K562 (cell line): ENCODE results near the gene CCDC106. TPM values are rescaled to one million over a fixed set of nuclear protein-coding genes. Genes with fewer than 3 reads are reported as not detected.

ENCODE experiments used
- ATAC-seq: fragments of 200-7000 bp; cut with Tn5 transposase; 3 replicates; pipeline ENCODE4 v1.9.1; 2020; ENCODE audit warnings: moderate library complexity
- Bru-seq: library from RNA; stranded (reverse); fragments of 400-500 nt; gene quantifications from one replicate; lab custom pipeline; 2021; lab: Mats Ljungman, UMichigan
- BruChase-seq, 2 experiments: library from RNA; stranded (reverse); fragments of 400-500 nt; gene quantifications; one replicate each; lab custom pipeline; 2021; lab: Mats Ljungman, UMichigan
- BruUV-seq: library from RNA; stranded (reverse); fragments of 400-500 nt; replicated peaks from 2 replicates; lab custom pipeline; 2021; lab: Mats Ljungman, UMichigan
- CTCF ChIA-PET: fragments of 300-600 bp; formaldehyde crosslinking; extraction: SDS; loops from one replicate; lab custom pipeline; 2021; ENCODE audit warnings: low intra/inter-chr PET ratio; lab: Yijun Ruan, JAX
- POLR2A ChIA-PET: fragments of 300-600, 350-650 bp; sonication (Branson Sonifier 250); formaldehyde crosslinking; extraction: SDS; loops from one replicate; lab custom pipeline; 2021; ENCODE audit warnings: antibody characterized with exemption, inconsistent platforms; lab: Yijun Ruan, JAX
- DNase-seq, 4 experiments: peaks; one replicate each; pipeline versions ENCODE4 v3.0.0 to v3.0.0-alpha.2; 2011 to 2018; ENCODE audit warnings: low spot score in 3 of 4, mixed read lengths in 3 of 4; ENCODE audit errors: extremely low read depth in 1 of 4
- FAIRE-seq: peaks from 2 replicates; lab custom pipeline; 2011; peaks lifted over from hg19 to GRCh38; lab: Jason Lieb, UNC
- H2AFZ ChIP-seq: 2 replicates; pipeline ENCODE4 v1.6.0; 2011; ENCODE audit warnings: low read depth, low read length, control low read depth, inconsistent platforms
- H3K27ac ChIP-seq: fragments of 200-600 bp; 3 replicates; pipeline ENCODE4 v1.8.0; 2011; ENCODE audit warnings: low read depth, mild to moderate bottlenecking, control low read depth, inconsistent platforms, low read length, moderate library complexity, mixed read lengths; ENCODE audit errors: extremely low read depth
- H3K27me3 ChIP-seq, 2 experiments: fragments of 300-600 bp in 1 of 2; 2 replicates in 1 of 2; 3 replicates in 1 of 2; pipeline versions ENCODE4 v1.6.0 to v1.8.0; 2011; ENCODE audit warnings: inconsistent platforms in 2 of 2, low read length in 2 of 2, mild to moderate bottlenecking in 1 of 2, mixed read lengths in 1 of 2, moderate library complexity in 1 of 2; ENCODE audit not compliant: control insufficient read depth in 2 of 2, insufficient read depth in 2 of 2
- H3K36me3 ChIP-seq: fragments of 300-600 bp; 3 replicates; pipeline ENCODE4 v1.8.0; 2011; ENCODE audit warnings: mild to moderate bottlenecking, low read length, inconsistent platforms; ENCODE audit not compliant: control insufficient read depth, insufficient read depth
- H3K4me1 ChIP-seq, 2 experiments: fragments of 200-600 bp in 1 of 2; replicated peaks in 1 of 2; 2 replicates in 1 of 2; 3 replicates in 1 of 2; pipeline versions ENCODE4 v1.5.1 to v1.8.0; 2011; ENCODE audit warnings: inconsistent platforms in 2 of 2, low read length in 2 of 2, mild to moderate bottlenecking in 1 of 2, mixed read lengths in 1 of 2, moderate library complexity in 1 of 2; ENCODE audit not compliant: control insufficient read depth in 2 of 2, insufficient read depth in 2 of 2
- H3K4me2 ChIP-seq: 2 replicates; pipeline ENCODE4 v1.6.1; 2011; ENCODE audit warnings: low read length, control low read depth, inconsistent platforms, mixed read lengths; ENCODE audit not compliant: insufficient read depth
- H3K4me3 ChIP-seq: fragments of 200-600 bp; sonication (generic), shearing (Covaris generic); 2 replicates; pipeline ENCODE4 v1.5.1; 2016; ENCODE audit warnings: control low read depth, inconsistent platforms
- H3K79me2 ChIP-seq: fragments of 200-600 bp; 3 replicates; pipeline ENCODE4 v1.8.0; 2011; ENCODE audit warnings: low read length, inconsistent platforms; ENCODE audit not compliant: control insufficient read depth, insufficient read depth
- H3K9ac ChIP-seq, 2 experiments: 2 replicates each; pipeline versions ENCODE4 v1.6.0 to v1.6.1; 2011; ENCODE audit warnings: low read depth in 2 of 2, low read length in 2 of 2, control low read depth in 1 of 2, inconsistent platforms in 1 of 2, mild to moderate bottlenecking in 1 of 2, mixed read lengths in 1 of 2; ENCODE audit not compliant: insufficient read depth in 1 of 2
- H3K9me1 ChIP-seq: one replicate; pipeline ENCODE4 v1.6.0; 2011; ENCODE audit warnings: inconsistent platforms, mild to moderate bottlenecking, low read length, moderate library complexity; ENCODE audit not compliant: control insufficient read depth, insufficient read depth
- H3K9me3 ChIP-seq: replicated peaks from 2 replicates; pipeline ENCODE4 v1.5.1; 2011; ENCODE audit warnings: low read depth, low read length, inconsistent platforms; ENCODE audit not compliant: control insufficient read depth, insufficient read depth
- H4K20me1 ChIP-seq: replicated peaks from 2 replicates; pipeline ENCODE4 v1.6.1; 2011; ENCODE audit warnings: low read length, inconsistent platforms, mixed read lengths; ENCODE audit not compliant: control insufficient read depth, insufficient read depth
- ARID4B ChIP-seq: sonication (generic); formaldehyde crosslinking; IDR thresholded peaks from 2 replicates; pipeline ENCODE4 v1.8.0; 2022; ENCODE audit warnings: mild to moderate bottlenecking, missing genetic modification reagents
- CBFA2T2 ChIP-seq: fragments of 450-650 bp; conservative IDR thresholded peaks from 2 replicates; pipeline ENCODE4 v1.6.1; 2017; ENCODE audit warnings: mild to moderate bottlenecking
- HEY1 ChIP-seq: fragments of 250-450 bp; sonication (Bioruptor Pico); IDR thresholded peaks from 2 replicates; pipeline ENCODE4 v1.5.0; 2020; ENCODE audit warnings: mild to moderate bottlenecking, moderate library complexity, borderline replicate concordance
- NR2C1 ChIP-seq, 2 experiments: fragments of 450-650 bp; IDR thresholded peaks; 2 replicates each; pipeline ENCODE4 v1.6.1; 2017; ENCODE audit warnings: mild to moderate bottlenecking in 2 of 2, antibody characterized with exemption in 1 of 2, inconsistent platforms in 1 of 2, missing compliant biosample characterization in 1 of 2, missing genetic modification characterization in 1 of 2
- NR3C1 ChIP-seq: sonication (generic); formaldehyde crosslinking; IDR thresholded peaks from 2 replicates; pipeline ENCODE4 v1.8.1; 2022; ENCODE audit warnings: missing genetic modification reagents
- POLR2H ChIP-seq: IDR thresholded peaks from 2 replicates; pipeline ENCODE4 v1.6.1; 2016; ENCODE audit warnings: missing genetic modification characterization, low read depth, mild to moderate bottlenecking, control low read depth, missing compliant biosample characterization, moderate library complexity
- ZNF41 ChIP-seq: fragments of 250-450 bp; sonication (Bioruptor Pico); conservative IDR thresholded peaks from 2 replicates; pipeline ENCODE4 v1.4.0; 2020; ENCODE audit warnings: mild to moderate bottlenecking
- WGBS: fragments of 100-300 bp; shearing (Covaris generic); methylation state at CpG from one replicate; pipeline ENCODE4 v1.1.6; 2016; ENCODE audit warnings: low coverage, mixed read lengths; ENCODE audit not compliant: insufficient coverage; ENCODE audit errors: missing lambda C conversion rate; 5-methylcytosine and 5-hydroxymethylcytosine counted together
- in situ Hi-C: fragments of 300-500 bp; cut with MboI; formaldehyde crosslinking; loops from 4 replicates; pipeline ENCODE4 v1.15.0; 2018; ENCODE audit warnings: inconsistent platforms, mixed read lengths
- intact Hi-C: fragments of 100-400 bp; cut with micrococcal nuclease; formaldehyde crosslinking; loops from 2 replicates; pipeline ENCODE4 v1.14.2; 2022
- long read RNA-seq, 3 experiments: library from polyadenylated mRNA in 2 of 3; library from RNA in 1 of 3; unstranded in 2 of 3; stranded (forward) in 1 of 3; transcript quantifications; one replicate each; pipeline ENCODE4 v2.0.0, GENCODE V29; 2019 to 2022
- polyA minus RNA-seq, 3 experiments: library from RNA; depleted of rRNA, polyadenylated mRNA; stranded (reverse); fragments of >200 nt; gene quantifications; 2 replicates each; pipeline ENCODE4 v1.2.3, GENCODE V29; 2011
- polyA plus RNA-seq, 8 experiments: library from polyadenylated mRNA; depleted of rRNA in 4 of 8; stranded (reverse) in 5 of 8; unstranded in 3 of 8; fragments of >200 nt; fragmentation: Nextera tagmentation in 2 of 8; fragmentation: Illumina TruSeq in 1 of 8; extraction: Ambion mirVana in 2 of 8; extraction: Trizol in 1 of 8; gene quantifications; 2 replicates each; pipeline versions ENCODE4 v1.2.1 to v1.2.3, GENCODE V29; 2011 to 2014; ENCODE audit warnings: inconsistent platforms in 1 of 8, missing spikeins in 1 of 8
- total RNA-seq, 7 experiments: library from RNA; depleted of rRNA in 6 of 7; stranded (reverse); fragments of >200 nt in 6 of 7; fragmentation: Illumina TruSeq in 2 of 7; extraction: Trizol in 2 of 7; gene quantifications; 2 replicates each; pipeline versions ENCODE4 v1.2.1 to v1.2.3, GENCODE V29; 2011 to 2021; ENCODE audit warnings: low replicate concordance in 1 of 7

Gene CCDC106
- 5.5 and 16.0 TPM in 2 replicates for total RNA-seq (2011; cell fraction: chromatin; rRNA removed; ENCODE audit: low replicate concordance)
- total RNA-seq (2011; cell fraction: nucleolus; rRNA removed): 17.5 and 18.3 TPM in 2 replicates
- 8.7 and 12.1 TPM in 2 replicates for total RNA-seq (2011; cell fraction: nucleoplasm; rRNA removed)
- total RNA-seq (2014; rRNA removed) (17.8 and 21.9 TPM in 2 replicates), total RNA-seq (2014; rRNA removed; fragmentation: Illumina TruSeq; extraction: Trizol) (4.2 and 7.0 TPM in 2 replicates), total RNA-seq (2015; rRNA removed; fragmentation: Illumina TruSeq; extraction: Trizol) (12.2 and 14.3 TPM in 2 replicates), total RNA-seq (2021) (27.5 and 28.2 TPM in 2 replicates), polyA plus RNA-seq (2011; rRNA removed) (7.6 and 11.2 TPM in 2 replicates), polyA plus RNA-seq (2014; fragmentation: Illumina TruSeq; extraction: Trizol) (19.1 and 21.9 TPM in 2 replicates), polyA plus RNA-seq (2014; fragmentation: Nextera tagmentation; extraction: Ambion mirVana) (under 1 TPM in 1 of 2 experiments, not detected in 1; 0.10 TPM), polyA plus RNA-seq (2014; rRNA removed) (24.1 and 25.9 TPM in 2 replicates), polyA minus RNA-seq (2011; rRNA and poly(A)+ RNA removed) (1.8 and 1.9 TPM in 2 replicates), Bru-seq, nascent RNA (percentile 52 among the genes with signal in this experiment), BruChase-seq, experiment 1, labeled RNA remaining after a 2-hour chase (percentile 49 among the genes with signal in this experiment), BruChase-seq, experiment 2, labeled RNA remaining after a 6-hour chase (percentile 55 among the genes with signal in this experiment)
- 11.0 and 22.8 TPM in 2 replicates for polyA plus RNA-seq (2011; cell fraction: cytosol; rRNA removed)
- 16.4 and 27.9 TPM in 2 replicates for polyA plus RNA-seq (2011; cell fraction: nucleus; rRNA removed)
- polyA plus RNA-seq (2012): 22.8 and 23.5 TPM in 2 replicates
- polyA minus RNA-seq (2011; cell fraction: cytosol; rRNA and poly(A)+ RNA removed): 7.2 and 12.6 TPM in 2 replicates
- polyA minus RNA-seq (2011; cell fraction: nucleus; rRNA and poly(A)+ RNA removed): 5.3 and 6.4 TPM in 2 replicates
- long read RNA-seq, experiment 1, transcript CCDC106-207 (6 exons, 1,592 nt): minor isoform, 5 of 53 reads
- long read RNA-seq, experiment 1, transcript CCDC106-201 (6 exons, 1,546 nt): minor isoform, 6 of 53 reads
- long read RNA-seq, experiment 1, transcript CCDC106-202 (5 exons, 2,162 nt): major isoform, 9 of 53 reads
- long read RNA-seq, experiment 1, partial matches to known transcripts: 25 of 53 reads
- long read RNA-seq, experiment 1, other reads (novel, unspliced or antisense): 4 of 53 reads
- long read RNA-seq, experiment 2, transcript CCDC106-201 (6 exons, 1,546 nt): minor isoform, 12 of 51 reads
- long read RNA-seq, experiment 2, transcript CCDC106-202 (5 exons, 2,162 nt): major isoform, 15 of 51 reads
- long read RNA-seq, experiment 2, partial matches to known transcripts: 16 of 51 reads
- long read RNA-seq, experiment 2, other reads (novel, unspliced or antisense): 2 of 51 reads
- long read RNA-seq, experiment 3, partial matches to known transcripts: 0 of 2 reads
- long read RNA-seq, experiment 3, other reads (novel, unspliced or antisense): 1 of 2 reads

GRCh38 chr19:55647732-55648584 is at the start of gene CCDC106:
TSS of gene CCDC106 (plus strand) at chr19:55648212. CDS start at chr19:55649047, 835 bp downstream.
- peak; percentile 53 for ATAC-seq
- in situ Hi-C loops: loop anchor here (25.0 kb wide), 2 partner anchors 511 to 664 kb away; partner anchors contain the start of genes TNNT1 and ZSCAN5A
- DNase-seq: peak; percentile 81 to 86 (median 84)
- H3K4me2 ChIP-seq: peak within 1 kb of the TSS; percentile 90
- H2AFZ ChIP-seq: peak within 1 kb of the TSS; percentile 95
- WGBS: 3% methylated on average over 38 of the region's 87 CpGs
- H3K9ac ChIP-seq: peak within 1 kb of the TSS; percentile 89 to 98
- H3K79me2 ChIP-seq: peaks cover 57% of the 10 kb centered on the region
- no peaks in the 10 kb centered on the region for H3K9me3 ChIP-seq
- peak within 1 kb of the TSS; percentile 68 for H3K4me3 ChIP-seq
- H4K20me1 ChIP-seq: no peaks in the 10 kb centered on the region
- peaks cover 26 to 78% of the 10 kb centered on the region in 2 experiments for H3K4me1 ChIP-seq
- BruUV-seq: no TSS peak
- peak within 1 kb of the TSS; percentile 90 for H3K27ac ChIP-seq
- ChIA-PET POLR2A (interaction anchor here (0.5 to 1.8 kb wide), 11 partner anchors 10 to 612 kb away, joined by 3 to 7 read pairs (median 3); partner anchors contain the start of gene ZNF865), CTCF (interaction anchor here (0.7 kb wide), 1 partner anchor 13 kb away, joined by 4 read pairs; no protein-coding TSS in a partner anchor)
- FAIRE-seq: peak; percentile 76
- no peaks in the 10 kb centered on the region for H3K9me1 ChIP-seq
- intact Hi-C loops: no loop called here
- no peaks in the 10 kb centered on the region for H3K27me3 ChIP-seq
- peaks cover 49% of the 10 kb centered on the region; the same call in 2 of the 3 replicates for H3K36me3 ChIP-seq
- no peak for TF ChIP-seq HEY1 (CRISPR knock-in tag)
- TF ChIP-seq NR2C1 (IDR thresholded peaks at IDR 0.05): no peak
- TF ChIP-seq NR2C1 (tag; IDR thresholded peaks at IDR 0.05): 0 out of 2 replicates have a peak, but pooled peaks have one; percentile 49
- TF ChIP-seq CBFA2T2: no peak
- TF ChIP-seq NR3C1 (CRISPR knock-in tag): no peak
- TF ChIP-seq POLR2H: no peak
- TF ChIP-seq ZNF41 (CRISPR knock-in tag): no peak
- TF ChIP-seq ARID4B: peak; percentile 47; the same call in 1 of the 2 replicates
